Measurements from ENCODE around the gene MED13.

MED13 gene, protein sequence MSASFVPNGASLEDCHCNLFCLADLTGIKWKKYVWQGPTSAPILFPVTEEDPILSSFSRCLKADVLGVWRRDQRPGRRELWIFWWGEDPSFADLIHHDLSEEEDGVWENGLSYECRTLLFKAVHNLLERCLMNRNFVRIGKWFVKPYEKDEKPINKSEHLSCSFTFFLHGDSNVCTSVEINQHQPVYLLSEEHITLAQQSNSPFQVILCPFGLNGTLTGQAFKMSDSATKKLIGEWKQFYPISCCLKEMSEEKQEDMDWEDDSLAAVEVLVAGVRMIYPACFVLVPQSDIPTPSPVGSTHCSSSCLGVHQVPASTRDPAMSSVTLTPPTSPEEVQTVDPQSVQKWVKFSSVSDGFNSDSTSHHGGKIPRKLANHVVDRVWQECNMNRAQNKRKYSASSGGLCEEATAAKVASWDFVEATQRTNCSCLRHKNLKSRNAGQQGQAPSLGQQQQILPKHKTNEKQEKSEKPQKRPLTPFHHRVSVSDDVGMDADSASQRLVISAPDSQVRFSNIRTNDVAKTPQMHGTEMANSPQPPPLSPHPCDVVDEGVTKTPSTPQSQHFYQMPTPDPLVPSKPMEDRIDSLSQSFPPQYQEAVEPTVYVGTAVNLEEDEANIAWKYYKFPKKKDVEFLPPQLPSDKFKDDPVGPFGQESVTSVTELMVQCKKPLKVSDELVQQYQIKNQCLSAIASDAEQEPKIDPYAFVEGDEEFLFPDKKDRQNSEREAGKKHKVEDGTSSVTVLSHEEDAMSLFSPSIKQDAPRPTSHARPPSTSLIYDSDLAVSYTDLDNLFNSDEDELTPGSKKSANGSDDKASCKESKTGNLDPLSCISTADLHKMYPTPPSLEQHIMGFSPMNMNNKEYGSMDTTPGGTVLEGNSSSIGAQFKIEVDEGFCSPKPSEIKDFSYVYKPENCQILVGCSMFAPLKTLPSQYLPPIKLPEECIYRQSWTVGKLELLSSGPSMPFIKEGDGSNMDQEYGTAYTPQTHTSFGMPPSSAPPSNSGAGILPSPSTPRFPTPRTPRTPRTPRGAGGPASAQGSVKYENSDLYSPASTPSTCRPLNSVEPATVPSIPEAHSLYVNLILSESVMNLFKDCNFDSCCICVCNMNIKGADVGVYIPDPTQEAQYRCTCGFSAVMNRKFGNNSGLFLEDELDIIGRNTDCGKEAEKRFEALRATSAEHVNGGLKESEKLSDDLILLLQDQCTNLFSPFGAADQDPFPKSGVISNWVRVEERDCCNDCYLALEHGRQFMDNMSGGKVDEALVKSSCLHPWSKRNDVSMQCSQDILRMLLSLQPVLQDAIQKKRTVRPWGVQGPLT (N-terminal part only)

DNA sequence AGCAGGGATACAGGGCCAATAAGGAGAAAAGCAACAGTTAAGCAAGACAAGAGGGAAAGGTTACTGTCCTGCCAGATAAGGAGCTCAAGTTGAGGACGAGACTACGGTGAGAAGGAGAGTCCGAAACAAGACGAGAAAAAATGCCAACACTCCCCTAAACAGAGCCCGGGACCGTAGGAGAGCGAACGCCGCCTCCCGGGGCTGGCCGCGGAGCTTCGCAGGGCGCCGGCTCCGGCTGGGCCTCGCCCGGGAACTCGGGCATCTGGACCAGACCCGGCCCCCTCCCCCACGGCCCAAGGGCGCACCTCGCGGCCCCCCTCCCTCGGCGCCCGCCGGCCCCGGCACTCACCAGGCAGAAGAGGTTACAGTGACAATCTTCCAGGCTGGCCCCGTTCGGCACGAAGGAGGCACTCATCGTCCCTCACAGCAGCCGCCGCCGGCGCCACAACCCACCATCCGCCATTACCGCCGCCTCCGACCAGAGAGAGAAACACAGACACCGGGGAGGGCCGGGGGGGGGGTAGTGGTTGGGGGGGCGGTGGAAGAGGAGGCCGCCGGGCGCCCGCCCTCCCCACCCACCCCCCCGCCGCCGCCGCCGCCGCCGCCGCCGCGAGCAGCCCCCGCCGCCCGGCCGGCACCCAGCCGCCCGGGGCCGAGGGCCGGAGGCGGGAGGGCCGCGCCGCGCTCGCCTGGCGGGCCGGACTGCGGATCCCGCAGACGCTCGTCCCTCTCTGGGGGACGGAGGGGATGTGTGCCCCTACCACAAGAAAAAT is at the start of gene MED13:
TSS of gene MED13 (minus strand) at position 488 of the 773 bp plus-strand sequence. CDS start at position 415, 73 bp downstream.
- peak within 1 kb of the TSS; percentile 77 to 95 for H3K4me3 ChIP-seq (ENCODE audit: low read depth in 1 of 2, low read length in 1 of 2)
- TF ChIP-seq, protein P1, sequence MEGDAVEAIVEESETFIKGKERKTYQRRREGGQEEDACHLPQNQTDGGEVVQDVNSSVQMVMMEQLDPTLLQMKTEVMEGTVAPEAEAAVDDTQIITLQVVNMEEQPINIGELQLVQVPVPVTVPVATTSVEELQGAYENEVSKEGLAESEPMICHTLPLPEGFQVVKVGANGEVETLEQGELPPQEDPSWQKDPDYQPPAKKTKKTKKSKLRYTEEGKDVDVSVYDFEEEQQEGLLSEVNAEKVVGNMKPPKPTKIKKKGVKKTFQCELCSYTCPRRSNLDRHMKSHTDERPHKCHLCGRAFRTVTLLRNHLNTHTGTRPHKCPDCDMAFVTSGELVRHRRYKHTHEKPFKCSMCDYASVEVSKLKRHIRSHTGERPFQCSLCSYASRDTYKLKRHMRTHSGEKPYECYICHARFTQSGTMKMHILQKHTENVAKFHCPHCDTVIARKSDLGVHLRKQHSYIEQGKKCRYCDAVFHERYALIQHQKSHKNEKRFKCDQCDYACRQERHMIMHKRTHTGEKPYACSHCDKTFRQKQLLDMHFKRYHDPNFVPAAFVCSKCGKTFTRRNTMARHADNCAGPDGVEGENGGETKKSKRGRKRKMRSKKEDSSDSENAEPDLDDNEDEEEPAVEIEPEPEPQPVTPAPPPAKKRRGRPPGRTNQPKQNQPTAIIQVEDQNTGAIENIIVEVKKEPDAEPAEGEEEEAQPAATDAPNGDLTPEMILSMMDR (IDR thresholded peaks at IDR 0.05), result no peak
- no peaks in the 10 kb centered on the region for H3K9me3 ChIP-seq
- peaks cover 27 to 28% of the 10 kb centered on the region in 2 experiments for H3K4me1 ChIP-seq (ENCODE audit: control insufficient read depth in 1 of 2, insufficient read depth in 1 of 2, low read depth in 1 of 2, low read length in 1 of 2)
- H3K36me3 ChIP-seq, result peaks cover 23% of the 10 kb centered on the region
- peak within 1 kb of the TSS; percentile 98 for H3K27ac ChIP-seq
- no peaks in the 10 kb centered on the region for H3K27me3 ChIP-seq

DNA sequence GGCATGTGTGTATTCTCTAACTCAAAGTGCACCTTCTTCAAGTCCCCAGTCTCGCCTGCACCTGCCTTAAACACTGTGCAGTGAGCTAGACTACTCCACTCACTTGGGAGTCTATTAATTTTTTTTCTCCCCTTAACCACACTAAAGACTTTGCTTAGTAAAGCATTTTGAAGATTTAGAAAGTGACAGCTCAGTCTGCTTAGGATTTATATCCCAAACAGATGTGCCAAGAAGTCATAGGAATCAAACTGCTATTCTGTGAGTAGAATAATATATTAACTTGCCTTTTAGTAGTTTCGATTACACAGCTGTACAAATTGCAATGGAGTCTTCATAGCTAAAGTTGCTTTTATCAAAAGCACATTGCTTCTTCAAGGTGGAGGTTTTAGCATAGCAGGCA is 47.2 kb upstream of the MED13 start:
- TF ChIP-seq, protein P1 (IDR thresholded peaks at IDR 0.05), result no peak
- H3K27me3 ChIP-seq, result peaks cover 11% of the 10 kb centered on the region
- no peaks in the 10 kb centered on the region for H3K36me3 ChIP-seq
- no peaks in the 10 kb centered on the region for H3K4me1 ChIP-seq (ENCODE audit: control insufficient read depth in 1 of 2, insufficient read depth in 1 of 2, low read depth in 1 of 2, low read length in 1 of 2)
- H3K9me3 ChIP-seq, result no peaks in the 10 kb centered on the region
- no peak overlapping the region for H3K27ac ChIP-seq
- no peak overlapping the region for H3K4me3 ChIP-seq (ENCODE audit: low read depth in 1 of 2, low read length in 1 of 2)

DNA sequence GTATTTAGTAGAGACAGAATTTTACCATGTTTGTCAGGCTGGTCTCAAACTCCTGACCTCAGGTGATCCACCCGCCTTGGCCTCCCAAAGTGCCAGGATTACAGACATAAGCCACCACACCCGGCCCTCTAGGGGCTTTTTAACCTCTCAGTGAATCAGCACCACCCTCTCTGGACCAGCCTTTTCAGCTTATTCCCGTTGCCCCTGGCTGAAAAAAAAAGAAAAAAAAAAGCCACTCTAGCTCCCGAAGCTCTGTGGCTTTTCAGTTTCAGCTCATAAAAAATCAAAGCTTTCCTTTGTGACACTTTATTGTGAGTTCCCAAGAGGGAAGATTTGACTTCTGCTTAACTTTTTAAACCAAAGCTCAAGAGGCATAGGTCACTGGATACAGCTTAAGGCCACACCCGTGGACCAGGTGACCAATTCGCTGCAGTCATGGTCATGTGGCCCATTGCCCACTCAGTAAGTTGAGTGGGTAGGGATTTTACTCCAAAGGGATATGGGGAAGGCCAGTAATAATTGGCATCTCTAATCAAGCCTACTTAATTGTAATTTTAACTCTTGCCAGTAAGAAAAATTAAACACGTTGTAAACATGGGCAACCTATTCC is 46.6 kb upstream of the MED13 start:
- Histone ChIP-seq H3K27me3 (peaks cover 11% of the 10 kb centered on the region), H3K27ac (no peak overlapping the region), H3K9me3 (no peaks in the 10 kb centered on the region), H3K4me3 (ENCODE audit: low read depth in 1 of 2, low read length in 1 of 2) (no peak overlapping the region), H3K36me3 (no peaks in the 10 kb centered on the region), H3K4me1 (ENCODE audit: control insufficient read depth in 1 of 2, insufficient read depth in 1 of 2, low read depth in 1 of 2, low read length in 1 of 2) (no peaks in the 10 kb centered on the region)
- TF ChIP-seq, protein P1 (IDR thresholded peaks at IDR 0.05), result no peak

- H3K36me3 ChIP-seq, result no peaks in the 10 kb centered on the region
- no peak overlapping the region for H3K27ac ChIP-seq
- peaks cover 15% of the 10 kb centered on the region for H3K27me3 ChIP-seq
- H3K9me3 ChIP-seq, result no peaks in the 10 kb centered on the region
- H3K4me1 ChIP-seq (ENCODE audit: control insufficient read depth in 1 of 2, insufficient read depth in 1 of 2, low read depth in 1 of 2, low read length in 1 of 2), result no peaks in the 10 kb centered on the region
- no peak overlapping the region for H3K4me3 ChIP-seq (ENCODE audit: low read depth in 1 of 2, low read length in 1 of 2)
- TF ChIP-seq, protein P1 (IDR thresholded peaks at IDR 0.05), result no peak
Measured at GRCh38 chr17:62110923-62111484, 45.9 kb upstream of the MED13 start.

All from neutrophil (primary cell).